GM19351 (cell line): ENCODE measurements around the gene PPP1R26.

Source experiments
- ATAC-seq: cut with Tn5 transposase; IDR thresholded peaks from one replicate; pipeline ENCODE4 v1.9.1; 2021; ENCODE audit warnings: mild to moderate bottlenecking, moderate library complexity; ENCODE audit not compliant: unreplicated experiment

PPP1R26 gene

GRCh38 chr9:135463140-135463539, 16.4 kb upstream of the PPP1R26 start:
- no peak for ATAC-seq

- no peak for ATAC-seq
Measured at GRCh38 chr9:135464181-135464580, 15.4 kb upstream of the PPP1R26 start.

GRCh38 chr9:135468854-135469521, 10.6 kb upstream of the PPP1R26 start:
- no peak for ATAC-seq

DNA sequence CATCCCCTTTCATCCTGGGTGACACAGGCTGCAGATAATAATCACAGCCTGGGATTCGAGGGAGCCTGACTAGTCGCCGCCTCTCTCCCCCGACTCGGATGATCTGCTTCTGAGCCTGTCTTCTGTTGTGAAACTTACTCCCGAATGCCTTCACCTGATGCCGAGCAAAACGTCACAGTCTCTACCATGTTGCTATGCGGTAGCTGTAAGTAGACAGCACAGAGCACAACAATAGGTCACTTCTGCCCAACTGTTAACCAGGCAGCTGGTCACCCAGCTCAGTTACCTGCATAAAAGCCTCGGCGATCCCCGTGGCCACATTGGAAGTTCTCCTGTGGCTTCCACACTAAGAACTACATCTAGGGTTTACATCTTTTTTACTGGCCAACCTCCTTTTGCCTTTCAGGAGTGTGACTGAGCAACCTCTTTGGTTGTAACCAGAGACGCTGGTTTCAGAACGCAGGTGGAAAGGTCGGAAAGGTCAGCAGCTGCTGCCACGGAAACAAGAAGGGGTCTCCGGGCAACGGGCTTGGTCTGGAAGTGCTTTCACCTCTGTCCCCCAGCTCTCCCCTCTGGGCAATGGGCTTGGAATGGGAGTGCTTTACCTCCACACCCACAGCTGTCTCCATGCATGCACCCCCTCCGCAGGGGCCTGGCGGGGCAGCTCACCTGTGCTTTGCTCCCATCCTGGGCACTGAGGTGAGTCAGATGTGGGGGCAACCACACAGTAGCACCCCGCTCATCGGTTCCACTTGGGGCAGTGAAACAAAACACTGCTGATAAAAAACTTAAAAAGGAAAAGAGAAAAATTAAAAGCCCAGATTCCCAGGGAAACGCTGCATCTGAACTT, 7.6 kb upstream of the PPP1R26 start:
- no peak for ATAC-seq

DNA sequence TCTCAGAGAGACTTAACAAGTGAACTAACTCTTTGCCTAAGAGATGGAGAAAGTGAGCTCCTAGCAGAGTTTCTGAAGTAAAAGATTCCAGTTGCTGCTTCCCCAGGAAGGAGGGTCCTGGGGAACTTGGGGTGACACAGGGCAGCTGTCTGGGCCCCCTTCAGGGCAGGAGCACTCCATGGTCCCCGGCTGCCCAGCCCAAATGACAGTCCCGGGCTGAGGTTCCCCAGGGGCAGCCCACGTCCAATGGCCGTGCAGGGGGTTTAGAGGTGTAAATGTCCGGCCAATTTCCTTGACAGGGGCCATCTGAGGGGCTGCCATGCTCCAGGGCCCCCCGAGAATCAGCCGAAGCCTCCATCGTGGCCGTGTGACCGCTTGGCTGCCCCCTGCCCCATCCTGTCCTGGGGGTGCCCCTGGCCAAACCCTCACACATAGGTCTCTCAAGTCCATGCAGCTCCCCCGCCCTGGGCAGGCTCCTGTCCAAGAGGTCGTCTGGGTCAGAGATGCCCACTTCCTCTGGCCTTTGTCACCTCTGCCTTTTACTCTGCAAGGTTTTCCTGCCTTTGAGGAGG, 5.5 kb upstream of the PPP1R26 start:
- ATAC-seq = no peak

GRCh38 chr9:135474915-135475314, 4.7 kb upstream of the PPP1R26 start:
- ATAC-seq = no peak

DNA sequence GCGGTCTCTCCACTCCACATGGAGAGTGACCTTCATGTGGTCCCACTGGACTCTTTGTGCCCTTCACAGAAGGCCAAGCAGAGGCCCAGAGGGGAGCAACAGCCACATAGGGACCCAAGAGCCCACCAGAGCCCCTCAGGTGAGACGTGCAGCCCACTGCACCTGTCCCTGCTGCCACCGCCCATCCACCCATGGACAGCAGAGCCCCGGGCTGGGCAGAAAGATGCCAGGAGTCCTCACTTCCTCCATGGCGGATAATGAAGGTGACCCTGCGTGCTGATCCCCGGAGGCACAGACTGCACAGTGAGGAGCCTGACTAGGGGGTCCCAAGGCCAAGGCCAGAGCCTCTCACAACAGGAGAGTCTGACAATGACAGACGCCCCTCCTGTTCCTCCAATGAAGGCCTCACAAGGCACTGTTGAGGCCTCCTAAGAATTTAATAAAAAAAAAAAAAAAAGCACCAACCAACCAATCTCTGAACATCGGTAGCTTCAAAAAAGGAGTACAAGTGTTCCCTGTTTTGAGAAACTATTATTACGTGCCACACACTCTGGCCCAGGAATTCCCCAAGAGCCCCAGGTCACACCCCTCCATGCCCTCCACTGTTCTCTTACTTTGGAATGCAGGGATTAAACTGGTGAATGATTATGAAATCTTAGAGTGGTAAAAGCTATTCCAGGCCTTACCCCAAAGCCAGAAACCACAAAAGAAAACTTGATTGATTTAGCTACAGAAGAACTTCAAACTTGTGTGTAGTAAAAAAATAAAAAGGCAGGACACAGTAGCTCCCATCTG, 2.8 kb upstream of the PPP1R26 start:
- ATAC-seq = no peak

DNA sequence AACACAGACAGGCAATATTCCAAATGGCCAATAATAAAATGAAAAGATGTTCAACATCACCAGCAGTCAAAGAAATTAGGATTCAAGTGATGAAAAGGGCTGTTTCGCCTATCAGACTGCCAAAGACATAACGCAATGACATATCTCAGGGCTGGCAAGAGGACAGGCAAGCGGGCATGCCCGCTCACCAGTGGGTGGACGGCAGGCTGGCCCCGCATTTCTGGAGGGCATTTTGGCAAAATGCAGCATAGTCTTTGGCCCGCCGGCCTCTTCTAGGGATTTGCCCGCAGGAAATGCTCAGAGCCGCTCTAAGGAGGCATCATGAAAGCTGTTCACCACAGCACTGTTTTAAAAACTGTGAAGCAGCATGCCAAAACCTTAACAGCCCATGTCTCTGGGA, 1.4 kb upstream of the PPP1R26 start:
- no peak for ATAC-seq

DNA sequence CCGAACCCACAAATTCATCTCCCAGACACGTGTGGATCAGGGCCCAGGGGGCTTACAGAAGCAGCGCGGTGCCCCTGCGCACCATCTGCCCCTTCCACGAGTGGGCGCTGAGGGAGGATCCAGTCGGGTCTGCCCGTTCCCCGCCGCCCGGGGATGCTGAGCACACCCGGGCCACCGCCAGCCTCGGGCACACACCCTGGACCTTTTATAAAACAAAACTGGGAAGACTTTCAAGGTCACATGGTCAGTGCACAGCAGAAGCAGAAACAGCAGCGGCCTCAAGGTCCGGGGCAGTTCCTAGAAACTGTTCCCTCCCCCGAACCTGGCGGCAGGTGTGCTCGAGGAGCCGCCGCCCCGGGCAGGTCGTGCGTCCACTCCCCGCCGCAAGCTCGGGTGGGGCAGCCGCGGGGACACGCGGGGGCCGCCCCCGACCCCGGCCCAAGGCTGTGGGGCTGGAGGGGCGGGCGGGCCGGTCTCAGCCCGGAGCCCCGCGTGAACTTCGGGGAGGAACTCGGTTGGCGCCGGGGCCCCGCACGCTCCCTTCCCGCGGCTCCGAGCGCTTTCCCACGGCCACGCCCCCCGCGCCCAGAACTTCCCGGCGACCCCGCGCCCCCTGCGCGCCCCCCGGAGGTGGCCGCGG, 633 bp upstream of the PPP1R26 start:
- ATAC-seq = no peak

- ATAC-seq = no peak
Measured at GRCh38 chr9:135480071-135480939, 723 bp downstream of the PPP1R26 start.

DNA sequence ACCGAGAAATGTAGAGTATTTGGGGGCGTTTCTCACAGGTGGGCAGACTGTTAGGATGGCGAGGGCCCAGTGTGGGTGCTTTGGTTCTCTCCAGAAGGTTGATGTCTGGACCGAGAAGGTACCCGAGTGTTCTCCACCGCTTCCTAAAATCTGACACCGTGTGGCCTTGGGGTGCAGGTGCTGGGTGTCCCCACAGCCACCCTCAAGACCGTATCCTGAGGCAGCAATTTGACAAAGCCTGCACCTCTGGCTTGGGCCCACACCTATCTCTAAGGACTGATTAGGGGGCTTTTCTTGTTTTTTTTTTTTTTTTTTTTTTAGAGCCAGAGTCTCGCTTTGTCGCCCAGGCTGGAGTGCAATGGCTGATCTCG, 1.3 kb downstream of the PPP1R26 start:
- no peak for ATAC-seq

- ATAC-seq = no peak
Measured at GRCh38 chr9:135482015-135482754, 2.6 kb downstream of the PPP1R26 start.

DNA sequence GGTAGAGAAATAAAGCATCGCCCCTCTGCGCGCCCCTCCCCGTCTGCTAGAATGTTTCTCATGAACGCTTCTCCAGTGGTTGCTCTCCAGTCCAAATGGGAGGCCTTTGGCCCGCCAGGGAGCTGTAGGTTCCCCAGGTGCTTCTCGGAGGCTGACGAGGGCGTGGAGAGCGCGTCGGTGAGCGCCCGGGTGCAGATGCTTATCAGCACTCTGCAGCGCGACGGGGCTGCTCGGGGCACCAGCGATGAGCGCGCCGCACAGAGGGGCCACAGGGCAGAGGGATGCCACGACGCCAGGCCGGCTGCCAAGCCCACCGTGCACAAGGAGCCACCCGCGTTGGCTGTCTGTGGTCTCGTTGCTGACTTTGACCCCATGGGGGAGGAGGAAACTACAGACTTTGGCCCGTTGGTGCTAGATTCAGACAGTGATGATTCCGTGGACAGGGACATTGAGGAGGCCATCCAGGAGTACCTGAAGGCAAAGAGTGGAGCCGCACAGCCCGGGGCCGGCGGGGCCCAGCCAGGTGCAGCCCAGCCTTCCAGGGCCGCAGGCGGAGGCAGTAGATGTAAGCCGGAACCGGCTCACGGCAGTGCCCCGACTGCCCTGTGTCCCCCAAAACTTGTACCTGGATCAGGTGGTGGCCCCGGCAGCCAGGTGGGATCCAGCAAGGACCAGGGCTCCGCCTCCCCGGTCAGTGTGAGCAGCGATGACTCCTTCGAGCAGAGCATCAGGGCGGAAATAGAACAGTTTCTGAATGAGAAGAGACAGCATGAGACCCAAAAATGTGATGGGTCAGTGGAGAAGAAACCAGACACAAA, 5.1 kb downstream of the PPP1R26 start:
- ATAC-seq = no peak

GRCh38 chr9:135485385-135485784, 5.8 kb downstream of the PPP1R26 start:
- ATAC-seq = no peak

- no peak for ATAC-seq
Measured at GRCh38 chr9:135485832-135486231, 6.2 kb downstream of the PPP1R26 start.

DNA sequence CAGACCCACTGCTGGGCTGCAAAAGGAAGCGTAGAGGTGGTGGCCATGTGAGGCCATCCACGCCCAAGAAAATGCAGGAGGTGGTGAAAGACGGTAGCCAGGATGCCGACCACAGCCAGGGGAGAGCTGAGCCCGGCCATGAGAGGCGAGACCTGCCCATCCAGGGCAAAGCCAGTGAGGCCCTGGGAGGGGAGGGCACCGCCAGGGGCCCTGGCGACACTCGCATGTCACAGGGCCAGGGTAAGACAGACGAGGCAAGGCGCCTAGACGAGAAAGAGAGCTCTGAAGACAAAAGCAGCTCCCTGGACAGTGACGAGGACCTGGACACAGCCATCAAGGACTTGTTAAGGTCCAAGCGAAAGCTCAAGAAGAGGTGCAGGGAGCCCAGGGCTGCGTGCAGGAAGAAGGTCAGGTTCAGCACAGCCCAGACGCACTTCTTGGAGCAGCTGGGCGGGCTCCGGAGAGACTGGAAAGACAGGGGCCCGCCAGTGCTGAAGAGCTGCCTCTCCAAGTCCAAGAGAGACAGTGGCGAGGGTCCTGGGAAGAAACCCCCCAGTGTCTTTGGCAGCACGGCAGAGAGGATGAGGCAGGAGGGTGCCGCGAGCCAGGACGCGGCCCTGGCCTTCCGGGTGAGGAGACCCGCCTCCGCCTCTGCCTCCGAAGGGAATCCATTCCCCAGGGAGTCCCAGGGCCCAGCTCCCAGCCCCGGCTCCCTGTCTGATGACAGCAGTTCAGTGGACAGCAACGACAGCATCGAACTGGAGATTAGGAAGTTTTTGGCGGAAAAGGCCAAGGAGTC, 6.9 kb downstream of the PPP1R26 start:
- ATAC-seq = no peak

DNA sequence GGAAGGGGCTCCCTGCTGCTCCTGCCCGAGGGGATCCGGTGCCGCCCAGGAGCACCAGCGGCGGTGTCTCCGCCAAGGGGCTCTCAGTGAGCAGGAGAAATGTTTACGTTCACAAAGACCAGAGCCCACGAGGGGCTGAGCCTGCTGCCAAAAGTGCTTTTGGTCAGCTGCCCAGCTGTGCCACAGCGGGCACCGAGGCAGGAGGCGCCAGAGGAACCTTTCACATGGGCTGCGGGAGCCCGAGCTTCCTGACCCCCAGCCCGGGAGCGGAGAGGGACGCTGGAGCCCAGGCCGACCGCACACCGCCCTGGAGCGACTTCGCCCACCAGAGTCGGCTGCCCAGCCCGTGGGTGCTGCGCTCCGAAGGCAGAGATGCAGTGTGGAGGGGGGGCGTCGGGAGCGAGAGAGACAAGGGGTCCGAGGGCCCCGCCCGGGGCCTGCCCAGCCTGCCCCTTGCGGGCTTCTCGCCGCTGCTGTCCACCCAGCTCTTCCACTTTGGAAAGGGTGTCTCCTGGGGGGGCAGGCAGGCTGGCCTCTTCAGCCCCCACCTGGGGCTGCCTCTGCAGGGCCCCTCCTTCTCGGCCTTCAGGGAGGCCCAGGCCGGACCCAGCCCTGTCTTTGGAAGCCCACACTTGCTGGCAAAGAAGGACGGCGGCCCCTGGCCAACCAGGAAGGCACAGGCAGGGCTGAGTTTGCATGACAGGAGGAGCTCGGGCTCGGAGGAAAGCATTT, 7.9 kb downstream of the PPP1R26 start:
- ATAC-seq = no peak
